Panc1 (cell line): ENCODE data around the gene COMTD1. TPM values are rescaled to one million over a fixed set of nuclear protein-coding genes. Genes with fewer than 3 reads are reported as not detected.

ENCODE experiments used
- ATAC-seq: fragments of 200-7000 bp; cut with Tn5 transposase; 2 replicates; pipeline ENCODE4 v1.9.1; 2020; ENCODE audit warnings: mild to moderate bottlenecking, moderate library complexity
- BruUV-seq: library from RNA; stranded (reverse); fragments of 400-500 nt; replicated peaks from 2 replicates; lab custom pipeline; 2021; lab: Mats Ljungman, UMichigan
- CTCF ChIA-PET: fragments of 300-600 bp; sonication (Branson Sonifier 250); formaldehyde crosslinking; loops from one replicate; lab custom pipeline; 2022; ENCODE audit warnings: antibody characterized with exemption; lab: Charles Lee
- POLR2A ChIA-PET: fragments of 300-600 bp; sonication (Branson Sonifier 250); formaldehyde crosslinking; loops from one replicate; lab custom pipeline; 2022; ENCODE audit warnings: antibody characterized with exemption; lab: Charles Lee
- DNase-seq: peaks from one replicate; pipeline ENCODE4 v3.0.0-alpha.2; 2010; ENCODE audit warnings: low read depth, low spot score
- H3K27ac ChIP-seq: 2 replicates; pipeline ENCODE4 v1.5.1; 2011; ENCODE audit warnings: mild to moderate bottlenecking, low read length, inconsistent platforms
- H3K27me3 ChIP-seq: fragments of 200-500 bp; sonication (Bioruptor generic); 2 replicates; pipeline ENCODE4 v1.6.0; 2014; ENCODE audit warnings: low read length, inconsistent platforms; ENCODE audit not compliant: control insufficient read depth, insufficient read depth
- H3K36me3 ChIP-seq: fragments of 200-500 bp; sonication (Bioruptor generic); 2 replicates; pipeline ENCODE4 v1.5.1; 2014; ENCODE audit warnings: inconsistent platforms, mild to moderate bottlenecking, low read length, moderate library complexity; ENCODE audit not compliant: control insufficient read depth, insufficient read depth
- H3K4me1 ChIP-seq: 2 replicates; pipeline ENCODE4 v1.5.1; 2011; ENCODE audit warnings: inconsistent platforms, mild to moderate bottlenecking, low read length, moderate library complexity; ENCODE audit not compliant: control insufficient read depth, insufficient read depth
- H3K4me3 ChIP-seq, 2 experiments: 2 replicates each; pipeline ENCODE4 v1.5.1; 2011 to 2012; ENCODE audit warnings: low read depth in 2 of 2, low read length in 2 of 2, mild to moderate bottlenecking in 2 of 2, inconsistent platforms in 1 of 2, moderate library complexity in 1 of 2
- H3K9me3 ChIP-seq: fragments of 200-500 bp; sonication (Bioruptor generic); 2 replicates; pipeline ENCODE4 v1.5.1; 2014; ENCODE audit warnings: low read depth, mild to moderate bottlenecking, inconsistent platforms, low read length, moderate library complexity; ENCODE audit not compliant: control insufficient read depth, insufficient read depth
- POLR2AphosphoS5 ChIP-seq: IDR thresholded peaks from 2 replicates; pipeline ENCODE4 v1.6.1; 2012; ENCODE audit warnings: mild to moderate bottlenecking, low read depth, low read length, moderate library complexity
- SIN3A ChIP-seq: IDR thresholded peaks from 2 replicates; pipeline ENCODE4 v1.6.1; 2012; ENCODE audit warnings: low read depth, mild to moderate bottlenecking, low read length, moderate library complexity, borderline replicate concordance; ENCODE audit not compliant: insufficient read depth
- TCF7L2 ChIP-seq: IDR thresholded peaks from 2 replicates; pipeline ENCODE4 v1.6.1; 2011; ENCODE audit warnings: mild to moderate bottlenecking, low read depth, low read length, inconsistent platforms
- in situ Hi-C: cut with HindIII; loops from 2 replicates; pipeline ENCODE4 v1.10.0; 2016; ENCODE audit warnings: low sequenced_read_pairs, low pct_unique_long_range_greater_than_20kb
- intact Hi-C: fragments of 100-400 bp; cut with micrococcal nuclease; formaldehyde crosslinking; loops from one replicate; pipeline ENCODE4 v1.10.0; 2022; ENCODE audit not compliant: unreplicated experiment
- total RNA-seq: library from RNA; stranded (reverse); gene quantifications from one replicate; pipeline ENCODE4 v1.2.1, GENCODE V29; 2021; ENCODE audit not compliant: unreplicated experiment
- TF ChIP-seq, protein P1 (sequence below), 2 experiments: IDR thresholded peaks; 2 replicates each; pipeline ENCODE4 v1.6.1; 2011 to 2012; ENCODE audit warnings: low read depth in 2 of 2, control low read depth in 1 of 2, low read length in 1 of 2, mild to moderate bottlenecking in 1 of 2, moderate library complexity in 1 of 2; ENCODE audit not compliant: insufficient read depth in 1 of 2
- TF ChIP-seq, protein P2 (sequence below): fragments of 450-650 bp; IDR thresholded peaks from 2 replicates; pipeline ENCODE4 v1.5.1; 2017; ENCODE audit warnings: mild to moderate bottlenecking

The COMTD1 gene
- total RNA-seq, 1 experiment from 2014 or later, result 32.8 TPM

DNA sequence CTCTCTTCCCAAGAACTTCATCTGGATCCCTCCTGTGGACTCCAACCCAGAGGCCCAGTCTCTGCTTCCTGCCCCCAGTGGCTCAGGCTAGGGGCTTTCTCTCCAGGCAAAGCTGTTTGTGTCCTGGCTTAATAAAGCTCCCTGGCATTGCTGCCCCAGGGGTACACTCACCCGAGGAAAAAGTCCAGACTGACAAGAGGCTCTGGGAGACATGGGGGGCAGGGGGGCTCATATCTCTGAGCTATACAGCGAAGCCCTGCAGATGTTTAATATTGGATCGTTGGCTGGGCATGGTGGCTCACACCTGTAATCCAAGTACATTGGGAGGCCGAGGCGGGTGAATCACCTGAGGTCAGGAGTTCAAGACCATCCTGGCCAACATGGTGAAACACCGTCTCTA is 10.7 kb upstream of the COMTD1 start:
- ATAC-seq (no peak), DNase-seq (no peak)
- H3K27me3 ChIP-seq, result no peaks in the 10 kb centered on the region
- intact Hi-C loops, result no loop called here
- no peaks in the 10 kb centered on the region for H3K9me3 ChIP-seq
- ChIA-PET POLR2A (interaction anchor here (0.6 kb wide), 1 partner anchor 49 kb away, joined by 4 read pairs; no protein-coding TSS in a partner anchor), CTCF (no interaction called here)
- no peak overlapping the region for H3K27ac ChIP-seq
- TF ChIP-seq, protein P1, sequence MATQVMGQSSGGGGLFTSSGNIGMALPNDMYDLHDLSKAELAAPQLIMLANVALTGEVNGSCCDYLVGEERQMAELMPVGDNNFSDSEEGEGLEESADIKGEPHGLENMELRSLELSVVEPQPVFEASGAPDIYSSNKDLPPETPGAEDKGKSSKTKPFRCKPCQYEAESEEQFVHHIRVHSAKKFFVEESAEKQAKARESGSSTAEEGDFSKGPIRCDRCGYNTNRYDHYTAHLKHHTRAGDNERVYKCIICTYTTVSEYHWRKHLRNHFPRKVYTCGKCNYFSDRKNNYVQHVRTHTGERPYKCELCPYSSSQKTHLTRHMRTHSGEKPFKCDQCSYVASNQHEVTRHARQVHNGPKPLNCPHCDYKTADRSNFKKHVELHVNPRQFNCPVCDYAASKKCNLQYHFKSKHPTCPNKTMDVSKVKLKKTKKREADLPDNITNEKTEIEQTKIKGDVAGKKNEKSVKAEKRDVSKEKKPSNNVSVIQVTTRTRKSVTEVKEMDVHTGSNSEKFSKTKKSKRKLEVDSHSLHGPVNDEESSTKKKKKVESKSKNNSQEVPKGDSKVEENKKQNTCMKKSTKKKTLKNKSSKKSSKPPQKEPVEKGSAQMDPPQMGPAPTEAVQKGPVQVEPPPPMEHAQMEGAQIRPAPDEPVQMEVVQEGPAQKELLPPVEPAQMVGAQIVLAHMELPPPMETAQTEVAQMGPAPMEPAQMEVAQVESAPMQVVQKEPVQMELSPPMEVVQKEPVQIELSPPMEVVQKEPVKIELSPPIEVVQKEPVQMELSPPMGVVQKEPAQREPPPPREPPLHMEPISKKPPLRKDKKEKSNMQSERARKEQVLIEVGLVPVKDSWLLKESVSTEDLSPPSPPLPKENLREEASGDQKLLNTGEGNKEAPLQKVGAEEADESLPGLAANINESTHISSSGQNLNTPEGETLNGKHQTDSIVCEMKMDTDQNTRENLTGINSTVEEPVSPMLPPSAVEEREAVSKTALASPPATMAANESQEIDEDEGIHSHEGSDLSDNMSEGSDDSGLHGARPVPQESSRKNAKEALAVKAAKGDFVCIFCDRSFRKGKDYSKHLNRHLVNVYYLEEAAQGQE (IDR thresholded peaks at IDR 0.05; ENCODE audit: insufficient read depth in 1 of 2, low read depth in 2 of 2, low read length in 1 of 2), result no peak
- TF ChIP-seq TCF7L2 (no peak), SIN3A (no peak), POLR2AphosphoS5 (no peak)
- TF ChIP-seq, protein P2, sequence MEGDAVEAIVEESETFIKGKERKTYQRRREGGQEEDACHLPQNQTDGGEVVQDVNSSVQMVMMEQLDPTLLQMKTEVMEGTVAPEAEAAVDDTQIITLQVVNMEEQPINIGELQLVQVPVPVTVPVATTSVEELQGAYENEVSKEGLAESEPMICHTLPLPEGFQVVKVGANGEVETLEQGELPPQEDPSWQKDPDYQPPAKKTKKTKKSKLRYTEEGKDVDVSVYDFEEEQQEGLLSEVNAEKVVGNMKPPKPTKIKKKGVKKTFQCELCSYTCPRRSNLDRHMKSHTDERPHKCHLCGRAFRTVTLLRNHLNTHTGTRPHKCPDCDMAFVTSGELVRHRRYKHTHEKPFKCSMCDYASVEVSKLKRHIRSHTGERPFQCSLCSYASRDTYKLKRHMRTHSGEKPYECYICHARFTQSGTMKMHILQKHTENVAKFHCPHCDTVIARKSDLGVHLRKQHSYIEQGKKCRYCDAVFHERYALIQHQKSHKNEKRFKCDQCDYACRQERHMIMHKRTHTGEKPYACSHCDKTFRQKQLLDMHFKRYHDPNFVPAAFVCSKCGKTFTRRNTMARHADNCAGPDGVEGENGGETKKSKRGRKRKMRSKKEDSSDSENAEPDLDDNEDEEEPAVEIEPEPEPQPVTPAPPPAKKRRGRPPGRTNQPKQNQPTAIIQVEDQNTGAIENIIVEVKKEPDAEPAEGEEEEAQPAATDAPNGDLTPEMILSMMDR, result no peak
- no peak overlapping the region for H3K4me3 ChIP-seq
- no peaks in the 10 kb centered on the region for H3K36me3 ChIP-seq
- no TSS peak for BruUV-seq
- H3K4me1 ChIP-seq, result no peaks in the 10 kb centered on the region; the same call in 1 of the 2 replicates
- in situ Hi-C loops, result no loop called here

DNA sequence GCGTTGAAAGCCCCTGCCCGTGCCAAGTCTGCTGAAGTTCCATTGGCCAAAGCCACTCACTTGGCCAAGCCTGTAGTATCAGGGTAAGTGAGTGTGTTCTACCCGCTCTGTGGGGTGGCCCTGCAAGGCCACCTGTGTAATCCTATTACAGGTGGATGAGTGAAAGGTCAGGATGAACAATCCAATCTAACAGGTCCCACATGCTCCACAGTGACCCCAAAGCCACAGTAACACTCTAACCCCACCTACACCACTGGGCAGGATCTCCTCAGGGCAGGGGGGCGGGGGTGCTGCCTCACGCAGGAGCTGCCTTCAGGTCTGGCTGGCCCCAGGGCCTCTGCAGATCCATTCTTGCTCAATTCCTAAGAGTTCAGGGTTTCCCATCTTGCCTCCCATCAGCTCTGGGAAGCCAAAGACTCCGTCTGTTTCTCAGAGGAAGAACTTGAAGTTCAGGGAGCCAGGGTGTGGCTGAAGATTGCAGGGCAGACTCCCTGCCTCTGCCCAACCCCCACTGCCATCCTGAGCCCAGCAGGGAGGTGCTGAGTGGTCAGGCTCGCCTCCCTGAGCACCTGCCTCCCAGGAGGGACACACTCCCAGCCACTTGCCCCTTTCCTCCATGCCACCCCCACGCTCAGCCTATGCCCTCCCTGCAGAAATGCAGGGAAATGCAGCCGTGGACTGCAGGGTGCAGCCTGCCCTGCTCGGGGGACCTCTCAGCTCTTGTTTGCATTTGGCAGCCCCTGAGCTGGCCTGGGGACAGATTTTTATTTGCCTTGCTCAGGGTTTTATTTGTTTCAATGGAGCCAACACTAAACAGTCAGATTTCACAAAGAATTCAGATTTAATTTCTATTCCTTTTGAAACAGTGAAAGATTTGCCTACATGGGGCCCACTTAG is 9.8 kb upstream of the COMTD1 start:
- no peaks in the 10 kb centered on the region for H3K27me3 ChIP-seq
- H3K4me3 ChIP-seq, result no peak overlapping the region
- ChIA-PET POLR2A (no interaction called here), CTCF (no interaction called here)
- ATAC-seq, result no peak
- DNase-seq, result no peak
- BruUV-seq, result no TSS peak
- intact Hi-C loops (no loop called here), in situ Hi-C loops (no loop called here)
- no peaks in the 10 kb centered on the region for H3K9me3 ChIP-seq
- H3K27ac ChIP-seq, result no peak overlapping the region
- H3K4me1 ChIP-seq, result no peaks in the 10 kb centered on the region; the same call in 1 of the 2 replicates
- no peaks in the 10 kb centered on the region for H3K36me3 ChIP-seq
- no peak for TF ChIP-seq POLR2AphosphoS5
- no peak for TF ChIP-seq TCF7L2
- TF ChIP-seq, protein P2, result no peak
- no peak for TF ChIP-seq SIN3A
- TF ChIP-seq, protein P1 (IDR thresholded peaks at IDR 0.05; ENCODE audit: insufficient read depth in 1 of 2, low read depth in 2 of 2, low read length in 1 of 2), result no peak
